ENCODE results near the gene PEAR1.

The PEAR1 gene, protein sequence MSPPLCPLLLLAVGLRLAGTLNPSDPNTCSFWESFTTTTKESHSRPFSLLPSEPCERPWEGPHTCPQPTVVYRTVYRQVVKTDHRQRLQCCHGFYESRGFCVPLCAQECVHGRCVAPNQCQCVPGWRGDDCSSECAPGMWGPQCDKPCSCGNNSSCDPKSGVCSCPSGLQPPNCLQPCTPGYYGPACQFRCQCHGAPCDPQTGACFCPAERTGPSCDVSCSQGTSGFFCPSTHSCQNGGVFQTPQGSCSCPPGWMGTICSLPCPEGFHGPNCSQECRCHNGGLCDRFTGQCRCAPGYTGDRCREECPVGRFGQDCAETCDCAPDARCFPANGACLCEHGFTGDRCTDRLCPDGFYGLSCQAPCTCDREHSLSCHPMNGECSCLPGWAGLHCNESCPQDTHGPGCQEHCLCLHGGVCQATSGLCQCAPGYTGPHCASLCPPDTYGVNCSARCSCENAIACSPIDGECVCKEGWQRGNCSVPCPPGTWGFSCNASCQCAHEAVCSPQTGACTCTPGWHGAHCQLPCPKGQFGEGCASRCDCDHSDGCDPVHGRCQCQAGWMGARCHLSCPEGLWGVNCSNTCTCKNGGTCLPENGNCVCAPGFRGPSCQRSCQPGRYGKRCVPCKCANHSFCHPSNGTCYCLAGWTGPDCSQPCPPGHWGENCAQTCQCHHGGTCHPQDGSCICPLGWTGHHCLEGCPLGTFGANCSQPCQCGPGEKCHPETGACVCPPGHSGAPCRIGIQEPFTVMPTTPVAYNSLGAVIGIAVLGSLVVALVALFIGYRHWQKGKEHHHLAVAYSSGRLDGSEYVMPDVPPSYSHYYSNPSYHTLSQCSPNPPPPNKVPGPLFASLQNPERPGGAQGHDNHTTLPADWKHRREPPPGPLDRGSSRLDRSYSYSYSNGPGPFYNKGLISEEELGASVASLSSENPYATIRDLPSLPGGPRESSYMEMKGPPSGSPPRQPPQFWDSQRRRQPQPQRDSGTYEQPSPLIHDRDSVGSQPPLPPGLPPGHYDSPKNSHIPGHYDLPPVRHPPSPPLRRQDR

DNA sequence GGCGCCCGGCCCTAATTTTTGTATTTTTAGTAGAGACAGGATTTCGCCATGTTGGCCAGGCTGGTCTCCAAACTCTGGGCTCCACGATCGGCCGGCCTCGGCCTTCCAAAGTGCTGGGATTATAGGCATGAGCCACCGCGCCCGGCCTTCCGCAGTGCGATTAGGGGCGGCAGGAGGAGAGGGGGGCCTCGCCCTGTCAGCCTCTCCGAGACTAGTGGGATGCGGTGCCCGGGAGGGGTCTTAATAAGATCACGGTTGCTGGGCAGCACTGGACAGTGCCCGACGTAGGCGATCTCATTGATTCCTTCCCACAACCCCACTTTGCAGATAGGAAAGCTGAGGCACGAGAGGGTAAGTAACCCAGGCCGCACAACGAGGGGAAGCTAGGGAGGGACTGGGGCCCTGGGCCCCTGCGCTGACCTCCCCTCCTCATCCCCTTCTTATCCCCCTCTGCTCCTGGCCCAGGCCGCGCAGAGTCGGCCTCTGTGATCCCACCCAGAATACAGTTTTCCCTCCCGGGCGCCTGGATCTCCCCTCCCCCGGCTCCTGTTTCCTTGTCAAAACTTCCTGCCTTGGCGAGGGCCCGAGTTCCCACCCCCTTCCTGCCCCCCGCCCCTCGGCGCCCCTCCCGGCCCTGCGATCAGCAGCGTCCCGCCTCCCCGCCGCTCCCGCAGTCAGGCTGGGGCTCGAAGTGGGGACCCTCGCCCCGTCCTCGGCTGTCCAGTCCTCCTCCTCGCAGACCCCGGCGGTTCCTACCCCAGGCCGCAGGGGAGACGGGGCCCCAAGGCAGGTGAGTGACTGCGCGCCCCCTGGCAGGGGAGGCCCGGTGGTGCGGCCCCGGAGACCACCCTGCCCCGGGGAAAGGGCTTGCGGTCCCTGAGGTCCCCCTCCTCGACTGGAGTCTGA is at the start of gene PEAR1:
PEAR1 (plus strand) TSS at position 671 of the 906 bp plus-strand sequence. CDS start 10,209 bp downstream, outside the sequence.
- in situ Hi-C loops (cut with MboI; ENCODE audit: low sequenced_read_pairs) = no loop called here

DNA sequence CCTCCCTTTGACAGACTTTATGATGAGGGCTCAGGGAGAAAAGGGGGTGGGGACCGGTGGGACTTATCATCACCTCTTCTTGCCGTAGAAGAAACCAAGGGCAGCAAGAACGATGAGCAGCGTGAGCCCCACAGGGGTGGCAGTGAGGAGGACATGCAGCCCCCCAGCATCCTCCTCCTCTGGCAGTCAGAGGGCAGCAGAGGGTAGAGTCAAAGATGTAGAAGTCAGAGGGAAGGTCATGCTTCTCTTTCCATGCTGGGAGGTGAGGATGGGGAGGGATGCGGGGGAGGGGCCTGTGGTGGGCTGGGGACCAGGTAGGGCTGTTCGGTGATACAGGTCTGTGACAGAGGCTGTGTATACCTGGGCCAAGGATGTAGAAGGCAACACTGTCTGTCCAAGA is 49.4 kb upstream of the PEAR1 start:
- in situ Hi-C loops (cut with MboI; ENCODE audit: low sequenced_read_pairs) = no loop called here

DNA sequence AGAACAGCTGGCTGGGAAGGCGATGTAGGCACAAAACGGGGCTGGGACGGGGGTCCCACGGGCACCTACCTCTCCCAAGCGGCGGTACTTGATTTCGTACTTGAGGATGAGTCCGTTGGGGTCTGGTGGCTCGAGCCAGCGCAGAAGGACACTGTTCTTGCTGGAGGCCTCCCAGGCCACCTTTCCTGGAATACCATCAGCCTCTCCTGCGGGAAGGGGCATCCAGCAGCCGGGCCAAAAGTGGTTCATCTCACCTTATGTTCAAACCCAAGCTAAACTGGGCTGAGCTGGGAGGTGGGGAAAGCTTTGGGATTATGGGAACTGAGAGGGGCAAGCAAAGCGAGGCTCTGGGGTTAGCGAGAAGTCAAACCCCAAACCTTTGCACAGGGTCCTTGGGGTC is 48.9 kb upstream of the PEAR1 start:
- in situ Hi-C loops (cut with MboI; ENCODE audit: low sequenced_read_pairs) = no loop called here

DNA sequence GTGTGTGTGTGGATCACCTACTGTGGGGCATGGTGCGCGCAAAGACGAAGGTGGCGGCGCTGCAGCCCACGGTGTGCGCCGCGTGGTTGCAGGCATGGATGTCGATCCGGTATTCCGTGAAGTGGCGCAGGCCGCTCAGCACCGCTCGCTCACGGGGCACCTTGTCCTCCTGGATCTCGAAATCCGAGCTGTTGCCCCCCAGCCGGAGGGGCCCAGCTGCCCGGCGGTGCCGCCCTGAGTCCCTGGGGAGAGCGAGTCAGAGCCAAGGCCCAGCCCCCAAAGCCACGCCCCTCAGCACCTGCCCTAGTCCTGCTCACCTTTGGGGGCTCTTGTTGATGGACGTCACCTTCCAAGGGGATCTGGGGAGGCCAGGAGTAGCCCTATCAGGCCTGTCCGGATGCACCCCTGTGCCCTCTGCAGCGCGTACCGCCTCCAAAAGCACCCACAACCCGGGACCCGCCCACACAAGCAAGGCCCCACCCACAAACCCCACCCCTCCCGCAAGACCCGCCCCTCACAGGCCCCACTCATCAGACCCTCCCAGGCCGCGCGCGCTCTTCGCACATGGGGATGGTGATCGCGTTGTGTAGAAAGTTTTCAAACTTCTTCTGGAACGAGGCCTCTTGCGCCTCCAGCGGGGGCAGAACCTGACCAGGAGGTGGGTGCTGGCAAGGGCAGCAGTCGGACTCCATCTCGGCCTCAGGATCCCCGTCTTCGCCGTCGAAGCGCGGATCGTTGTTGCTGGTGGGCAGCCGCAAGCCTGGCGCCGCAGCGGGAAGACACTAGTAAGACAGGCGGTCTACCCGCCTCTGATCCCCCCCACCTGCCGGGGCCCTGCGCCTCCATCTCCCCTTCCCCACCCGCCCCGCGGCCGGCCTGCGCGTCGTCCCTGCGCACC is 48.2 kb upstream of the PEAR1 start:
- in situ Hi-C loops (cut with MboI; ENCODE audit: low sequenced_read_pairs) = no loop called here

DNA sequence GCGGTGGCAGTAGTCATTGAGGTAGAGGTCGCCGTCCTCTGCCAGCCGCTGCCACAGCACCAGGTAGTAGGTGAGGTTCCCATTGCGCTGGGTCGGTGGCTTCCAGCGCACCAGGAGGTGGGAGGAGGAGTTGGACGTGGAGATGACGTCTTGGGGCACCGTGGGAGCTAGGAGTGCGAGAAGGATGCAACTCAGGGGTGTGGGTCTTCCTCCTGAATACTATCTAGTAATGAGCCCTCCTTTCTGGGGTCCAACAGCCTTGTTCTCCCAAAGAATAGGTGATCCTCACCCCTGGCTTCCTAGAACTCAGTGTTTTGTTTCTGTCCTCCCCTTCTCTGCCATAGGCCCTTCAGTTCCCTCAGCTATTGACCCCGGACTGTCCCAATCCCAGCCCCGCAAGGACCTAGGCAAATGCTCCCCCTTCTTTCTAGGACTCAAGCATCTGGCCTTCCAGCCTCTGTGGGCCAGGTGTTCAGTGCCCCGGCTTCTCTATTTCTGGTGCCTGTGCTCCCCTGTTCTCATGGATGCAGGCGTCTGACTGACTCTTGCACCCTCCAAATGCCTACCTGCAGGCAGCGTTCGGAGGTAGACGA is 47.5 kb upstream of the PEAR1 start:
- in situ Hi-C loops (cut with MboI; ENCODE audit: low sequenced_read_pairs) = no loop called here

DNA sequence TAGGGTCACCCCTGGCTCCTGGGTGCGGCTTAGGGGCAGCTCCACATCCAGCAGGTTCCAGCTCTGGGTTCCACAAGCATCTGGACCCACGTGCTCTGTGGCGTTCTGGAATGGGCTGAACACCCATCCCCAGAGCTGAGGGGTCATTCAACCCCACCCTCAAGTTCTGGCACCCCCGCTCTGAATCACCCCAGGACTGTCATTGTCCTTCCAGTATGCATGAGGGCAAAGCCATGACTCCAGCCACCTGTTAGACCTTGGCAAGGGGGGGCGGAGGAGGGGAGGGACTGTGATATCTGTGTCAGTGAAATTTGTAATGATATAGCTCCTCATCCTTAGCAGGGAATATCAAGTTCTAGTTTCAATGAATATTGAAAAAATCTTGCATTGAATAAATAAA is 46.9 kb upstream of the PEAR1 start:
- in situ Hi-C loops (cut with MboI; ENCODE audit: low sequenced_read_pairs) = no loop called here

DNA sequence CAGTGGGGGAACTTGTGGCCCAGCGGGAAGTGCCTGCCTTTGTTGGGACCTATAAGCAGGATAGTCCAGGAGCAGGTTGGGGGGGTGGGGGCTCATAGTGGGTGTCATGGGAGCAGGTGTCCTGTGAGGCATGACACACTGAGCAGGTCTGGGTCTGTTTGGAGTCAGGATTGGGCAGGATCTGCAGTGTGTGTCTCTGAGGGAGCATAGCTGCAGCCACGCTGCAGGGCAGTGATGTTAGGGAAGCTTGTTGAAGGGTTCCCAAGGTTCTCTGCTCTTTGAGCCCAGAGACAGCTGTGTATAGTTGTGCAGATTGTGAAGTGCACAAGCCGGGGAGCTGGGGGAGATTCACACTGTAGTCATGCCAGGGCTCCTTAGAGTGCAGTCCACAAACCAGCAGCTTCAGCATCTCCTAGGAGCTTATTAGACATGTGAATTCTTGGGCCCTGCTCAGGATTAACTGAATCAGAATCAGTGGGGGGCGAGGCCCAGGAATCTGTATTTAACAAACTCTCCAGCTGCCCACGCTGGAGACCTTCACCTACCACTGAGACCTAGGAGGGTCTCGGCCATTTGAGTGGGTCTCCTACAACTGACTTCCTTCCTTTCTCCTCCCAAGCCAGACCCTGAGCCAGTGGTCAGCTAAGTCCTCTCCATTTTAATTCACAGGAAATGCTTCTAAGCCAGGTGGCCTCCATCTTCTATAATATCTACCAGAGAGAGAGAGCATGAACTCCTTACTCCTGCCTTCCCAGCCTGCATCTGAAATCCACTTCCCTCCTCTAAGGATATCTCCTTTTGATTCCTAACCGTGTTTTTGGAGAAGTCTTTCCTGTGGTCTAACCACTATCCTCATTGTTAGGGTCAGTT is 45.7 kb upstream of the PEAR1 start:
- in situ Hi-C loops (cut with MboI; ENCODE audit: low sequenced_read_pairs) = no loop called here

DNA sequence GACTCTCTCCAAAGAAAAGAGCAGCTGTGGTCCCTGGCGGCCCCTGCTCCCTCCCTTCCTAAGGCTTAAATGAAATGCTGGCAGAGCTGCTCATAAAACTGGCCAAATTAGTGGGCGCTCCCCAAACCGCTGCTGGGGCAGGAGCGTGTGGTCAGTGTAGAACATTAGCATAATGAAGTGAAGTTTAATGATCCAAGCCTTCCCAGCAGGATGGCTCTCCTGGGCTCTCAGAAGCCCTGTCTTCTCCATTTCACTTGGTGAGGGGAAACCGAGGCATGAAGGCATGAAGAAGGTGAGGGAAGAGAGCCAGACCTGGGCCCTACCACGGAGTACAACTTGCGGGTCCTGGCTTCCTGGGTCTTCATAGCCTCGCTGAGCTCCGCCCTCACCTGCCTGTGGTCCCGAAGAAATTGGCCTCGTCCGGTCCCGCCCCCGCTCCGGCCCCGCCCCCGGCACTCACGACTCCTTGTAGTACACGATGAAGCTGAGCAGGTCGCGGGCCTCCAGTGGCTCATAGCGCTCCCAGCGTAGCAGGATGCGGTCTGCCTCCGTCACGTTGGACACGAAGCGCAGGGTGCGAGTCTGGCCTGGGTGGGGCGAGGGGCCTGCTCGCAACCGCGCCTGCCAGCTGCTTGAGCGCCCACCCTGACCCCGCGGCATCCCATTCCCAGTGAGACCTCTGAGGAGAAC is 44.9 kb upstream of the PEAR1 start:
- in situ Hi-C loops (cut with MboI; ENCODE audit: low sequenced_read_pairs) = no loop called here

DNA sequence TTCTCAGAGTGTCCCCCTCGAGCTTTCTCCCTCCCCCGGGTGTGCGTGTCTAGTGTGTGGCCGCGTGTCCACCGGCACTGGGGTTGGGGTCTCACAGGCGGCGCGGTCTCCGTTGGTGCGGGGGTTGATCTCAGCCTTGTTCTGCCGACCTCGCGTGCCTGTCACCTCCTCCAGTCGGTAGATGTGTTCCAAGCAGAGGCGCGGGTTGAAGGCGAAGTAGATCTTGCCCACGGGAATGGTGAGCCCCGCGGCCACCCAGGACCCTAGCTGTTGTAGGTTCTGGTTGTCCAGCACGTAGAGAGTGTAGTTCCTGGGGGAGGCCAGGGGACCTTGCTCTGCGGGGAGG is 44.4 kb upstream of the PEAR1 start:
- in situ Hi-C loops (cut with MboI; ENCODE audit: low sequenced_read_pairs) = no loop called here

DNA sequence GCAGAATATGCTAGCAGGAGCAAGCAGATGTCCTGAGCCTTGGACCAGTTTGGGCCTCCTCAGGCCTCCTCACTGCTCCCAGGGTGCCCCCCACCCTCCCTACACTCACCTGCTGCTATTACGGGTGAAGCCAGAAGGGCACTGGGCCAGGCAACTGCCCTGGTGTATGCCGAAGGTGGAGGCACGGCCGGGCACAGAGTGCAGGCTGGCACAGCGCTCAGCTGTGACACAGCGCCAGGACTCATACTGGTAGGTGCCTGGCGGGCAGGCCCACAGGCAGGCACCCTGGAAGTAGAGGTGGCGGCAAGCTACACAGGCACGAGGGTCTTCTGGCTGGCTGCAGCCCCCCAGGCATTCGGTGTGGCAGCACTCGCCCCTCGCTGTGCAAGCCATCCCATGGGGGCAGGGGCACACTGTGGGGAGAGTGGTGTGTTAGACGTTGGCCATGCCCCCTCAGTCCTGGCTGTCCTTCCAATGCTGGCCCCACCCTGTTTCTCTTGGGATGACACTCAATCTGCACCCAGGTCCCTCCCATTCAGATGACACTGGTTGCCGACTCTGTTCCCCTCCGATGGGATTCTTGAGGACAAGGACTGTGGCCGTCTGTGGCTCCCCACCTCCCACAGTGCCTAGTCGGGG is 41.6 kb upstream of the PEAR1 start:
- in situ Hi-C loops (cut with MboI; ENCODE audit: low sequenced_read_pairs) = no loop called here

DNA sequence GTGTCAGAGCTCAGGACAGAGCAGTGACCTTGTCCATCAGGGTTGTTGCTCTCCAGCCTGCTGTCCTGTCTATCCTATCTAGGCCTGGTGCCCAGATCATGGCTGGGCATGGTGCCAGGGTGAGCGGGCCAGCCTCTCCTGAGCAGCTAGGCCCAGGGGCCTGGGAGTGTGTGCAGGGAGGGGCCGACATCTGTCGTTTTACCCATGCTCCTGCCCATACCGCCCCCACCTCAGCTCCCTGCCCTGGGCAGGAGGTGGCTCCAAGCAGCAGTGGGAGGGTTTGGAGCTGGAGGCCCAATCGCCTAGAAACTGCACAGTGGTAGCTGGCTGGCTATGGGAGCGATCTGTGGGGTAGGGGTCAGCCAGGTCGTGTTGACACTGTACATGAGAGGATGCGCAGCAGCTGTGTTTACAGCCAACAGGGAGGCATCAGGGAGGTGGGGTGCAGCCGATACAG is 41.1 kb upstream of the PEAR1 start:
- in situ Hi-C loops (cut with MboI; ENCODE audit: low sequenced_read_pairs) = no loop called here

DNA sequence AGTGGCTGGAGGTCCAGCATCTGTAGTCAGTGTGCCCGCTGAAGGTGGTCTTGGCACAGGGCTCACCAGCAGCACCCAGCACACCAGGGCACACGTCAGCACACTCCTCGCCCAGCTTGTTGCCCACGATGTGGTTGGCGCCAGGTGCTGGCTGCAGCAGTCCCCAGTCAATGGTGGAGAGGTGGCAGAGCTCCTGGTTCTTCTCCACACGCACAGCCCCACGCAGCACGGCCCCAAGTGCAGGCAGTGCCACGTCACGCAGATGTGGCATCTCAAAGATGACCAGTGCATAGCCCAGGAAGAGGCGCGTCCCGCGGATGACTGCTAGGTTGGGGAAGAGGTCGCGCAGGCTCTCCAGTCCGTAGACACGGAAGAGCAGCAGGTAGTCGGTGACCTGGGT is 39.8 kb upstream of the PEAR1 start:
- in situ Hi-C loops (cut with MboI; ENCODE audit: low sequenced_read_pairs) = no loop called here

DNA sequence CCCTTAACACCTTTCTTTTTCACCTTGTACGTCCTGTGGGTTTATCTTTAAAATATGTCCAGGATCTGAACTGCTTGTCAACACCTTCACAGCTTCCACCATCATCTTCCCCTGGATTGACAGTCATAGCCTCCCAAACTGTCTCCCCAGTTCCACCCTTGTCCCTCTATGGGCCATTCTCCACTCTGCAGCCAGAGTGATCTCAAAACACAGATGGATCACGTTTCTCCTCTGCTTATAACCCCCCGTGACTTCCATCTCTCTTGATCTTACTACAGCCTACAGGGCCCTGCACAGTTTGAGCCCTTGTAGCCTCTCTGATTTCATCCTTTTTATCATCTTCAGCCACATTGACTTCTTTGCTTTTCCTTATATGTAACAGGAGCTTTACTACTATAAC is 38.9 kb upstream of the PEAR1 start:
- in situ Hi-C loops (cut with MboI; ENCODE audit: low sequenced_read_pairs) = no loop called here

DNA sequence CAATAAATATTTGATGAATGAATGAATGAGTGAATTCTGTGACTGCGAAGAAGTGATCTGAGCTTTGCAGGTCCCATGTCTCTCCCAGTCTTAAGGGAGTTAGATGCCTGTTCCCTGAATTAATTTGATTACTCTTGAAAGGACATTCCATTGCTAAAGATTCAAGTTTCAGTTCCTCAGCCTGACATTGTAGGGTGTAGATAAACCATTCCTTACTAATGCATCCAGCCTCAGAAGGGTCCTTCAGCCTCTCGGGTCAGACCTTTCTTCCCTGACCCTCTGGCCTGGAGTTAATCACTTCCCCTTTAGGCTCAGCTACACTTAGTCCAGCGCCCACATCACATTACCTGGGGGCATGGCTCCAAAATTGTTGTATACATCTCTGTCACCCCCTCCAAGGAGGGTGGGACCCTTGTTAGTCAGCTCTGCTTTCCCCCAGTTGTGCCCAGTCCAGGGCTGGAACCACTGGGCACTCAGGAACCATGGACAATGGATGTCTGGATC is 37.2 kb upstream of the PEAR1 start:
- in situ Hi-C loops (cut with MboI; ENCODE audit: low sequenced_read_pairs) = no loop called here

DNA sequence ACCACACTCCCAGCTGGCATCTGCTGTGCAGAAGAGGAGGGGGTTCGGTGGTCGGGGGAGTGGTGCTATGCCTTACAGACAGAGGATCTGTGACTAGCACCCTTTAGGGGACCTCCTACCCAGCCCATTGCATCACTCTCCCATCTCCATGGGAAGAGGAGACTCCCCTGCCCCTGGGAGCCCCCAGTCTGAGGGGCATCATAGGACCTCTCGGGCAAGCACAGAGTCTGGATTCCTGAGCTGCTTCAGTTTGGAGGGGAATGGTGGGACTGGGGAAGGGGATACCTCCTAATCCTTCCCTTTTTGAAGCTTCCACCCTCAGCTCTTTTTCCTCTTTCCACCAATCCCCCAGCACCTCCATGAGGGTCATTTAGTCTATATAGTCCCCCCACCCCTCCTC is 36.0 kb upstream of the PEAR1 start:
- in situ Hi-C loops (cut with MboI; ENCODE audit: low sequenced_read_pairs) = no loop called here

DNA sequence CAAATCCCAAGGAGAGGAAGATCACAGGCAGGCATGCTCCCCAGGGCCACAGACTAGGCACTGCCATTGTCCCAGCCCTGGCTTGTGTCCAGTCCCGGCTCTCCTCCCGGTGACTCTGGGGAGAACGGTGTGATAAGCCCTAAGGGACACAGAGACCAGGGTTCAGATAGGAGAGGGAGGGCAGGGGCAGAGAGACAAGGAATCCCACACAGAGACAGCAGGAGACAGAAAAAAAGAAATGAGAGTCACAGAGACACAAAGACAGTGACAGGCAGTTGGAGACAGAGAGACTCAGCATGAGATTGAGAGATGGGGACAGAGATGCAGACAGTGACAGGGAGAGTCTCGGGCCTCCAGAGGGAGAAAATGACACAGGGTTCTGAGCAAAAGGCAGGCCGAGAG is 35.0 kb upstream of the PEAR1 start:
- in situ Hi-C loops (cut with MboI; ENCODE audit: low sequenced_read_pairs) = no loop called here

DNA sequence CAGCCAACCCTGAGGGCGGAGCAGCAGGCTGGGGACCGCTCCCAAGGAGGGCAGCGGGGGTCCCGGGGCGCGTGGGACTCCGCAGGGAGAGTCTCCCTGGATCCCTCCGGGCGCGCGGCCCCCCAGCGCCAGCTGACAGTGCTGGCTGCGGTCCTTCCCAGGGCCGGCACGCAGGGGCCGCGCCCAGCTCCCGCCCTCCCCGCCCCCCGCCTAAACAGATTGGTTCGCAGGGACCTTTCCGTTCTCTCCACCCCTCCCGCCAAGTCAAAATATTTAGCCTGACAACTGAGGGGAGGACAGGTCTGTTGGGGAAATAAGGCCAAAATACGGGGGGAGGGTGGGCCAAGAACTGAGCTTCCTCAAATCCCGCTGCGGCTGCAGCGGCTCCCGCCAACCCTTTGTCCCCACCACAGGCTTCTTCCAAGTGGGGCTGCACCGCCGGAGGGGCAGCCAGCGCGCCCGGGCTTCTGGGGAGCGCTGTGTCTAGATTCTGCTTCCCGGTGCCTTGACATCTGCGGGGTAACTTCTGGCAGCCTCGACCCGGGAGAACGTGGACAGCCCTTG is 34.5 kb upstream of the PEAR1 start, which contains the start of gene INSRR:
INSRR (minus strand) TSS at position 159 of the 564 bp plus-strand sequence. CDS start 496 bp downstream, outside the sequence.
- in situ Hi-C loops (cut with MboI; ENCODE audit: low sequenced_read_pairs) = no loop called here
